MM.1S (cell line): ENCODE data around the gene IGF2BP3.

Source experiments
- CTCF ChIP-seq: fragments of 300-600 bp; sonication (generic); IDR thresholded peaks from 2 replicates; pipeline ENCODE4 v1.5.1; 2016; ENCODE audit warnings: antibody characterized with exemption, low read length, mixed read lengths
- EZH2 ChIP-seq: fragments of 300-600 bp; sonication (generic); optimal IDR thresholded peaks from 2 replicates; pipeline ENCODE3; 2017; ENCODE audit warnings: low read depth, mild to moderate bottlenecking, antibody characterized with exemption, low read length, mixed read lengths
- EZH2phosphoT487 ChIP-seq: fragments of 300-600 bp; sonication (generic); IDR thresholded peaks from 2 replicates; pipeline ENCODE4 v1.6.1; 2018; ENCODE audit warnings: antibody characterized with exemption, low read length

- TF ChIP-seq CTCF (no peak), EZH2phosphoT487 (no peak), EZH2 (no peak)
Measured at GRCh38 chr7:23266918-23267317, 203.4 kb downstream of the IGF2BP3 start.
